ENCODE results near the gene NODAL. TPM values are rescaled to one million over a fixed set of nuclear protein-coding genes. Genes with fewer than 3 reads are reported as not detected.
"Not testable (repeated sequence)": the region's sequence is repeated elsewhere in the genome, so short reads cannot be mapped to it uniquely, and the experiment has no call there.

The NODAL gene
- total RNA-seq (2014; rRNA removed; shearing (Covaris generic)), result not detected in 2 replicates

GRCh38 chr10:70441161-70441894 lies at the start of gene NODAL:
Gene NODAL (minus strand): TSS chr10:70441681. CDS start chr10:70441667, 14 bp downstream.
- H3K4me3 ChIP-seq, result no peak within 1 kb of the TSS
- H3K27ac ChIP-seq, result no peak within 1 kb of the TSS
- DNase-seq, result no peak
- peaks cover 8% of the 10 kb centered on the region for H3K4me1 ChIP-seq
- no peaks in the 10 kb centered on the region for H3K9me3 ChIP-seq (replicated peaks)
- no peaks in the 10 kb centered on the region for H3K27me3 ChIP-seq
- H3K36me3 ChIP-seq, result no peaks in the 10 kb centered on the region

GRCh38 chr10:70490142-70490541 lies 48.7 kb upstream of the NODAL start:
- H3K27me3 ChIP-seq, result no peaks in the 10 kb centered on the region

GRCh38 chr10:70487824-70488223 lies 46.3 kb upstream of the NODAL start:
- no peak for DNase-seq
- Histone ChIP-seq H3K4me1 (no peaks in the 10 kb centered on the region), H3K4me3 (no peak overlapping the region), H3K9me3 (replicated peaks) (no peaks in the 10 kb centered on the region), H3K27me3 (no peaks in the 10 kb centered on the region), H3K27ac (no peak overlapping the region), H3K36me3 (no peaks in the 10 kb centered on the region)

More at GRCh38 chr10:70490142-70490541, 48.7 kb upstream of the NODAL start:
- DNase-seq, result no peak
- no peaks in the 10 kb centered on the region for H3K36me3 ChIP-seq
- H3K4me1 ChIP-seq, result no peaks in the 10 kb centered on the region
- H3K4me3 ChIP-seq, result no peak overlapping the region
- no peaks in the 10 kb centered on the region for H3K9me3 ChIP-seq (replicated peaks)
- no peak overlapping the region for H3K27ac ChIP-seq

GRCh38 chr10:70483872-70484271 lies 42.4 kb upstream of the NODAL start:
- H3K9me3 ChIP-seq (replicated peaks); H3K4me3 ChIP-seq; H3K36me3 ChIP-seq; DNase-seq; H3K27ac ChIP-seq; H3K4me1 ChIP-seq; H3K27me3 ChIP-seq: not testable (repeated sequence)

- Histone ChIP-seq H3K27me3 (no peaks in the 10 kb centered on the region), H3K4me1 (no peaks in the 10 kb centered on the region), H3K36me3 (no peaks in the 10 kb centered on the region), H3K27ac (no peak overlapping the region), H3K9me3 (replicated peaks) (no peaks in the 10 kb centered on the region), H3K4me3 (no peak overlapping the region)
- no peak for DNase-seq
These were observed 41.7 kb upstream of the NODAL start for GRCh38 chr10:70482982-70483760.

- H3K4me1 ChIP-seq, result peaks cover 5% of the 10 kb centered on the region; the same call in 1 of the 2 replicates
- H3K27ac ChIP-seq, result no peak overlapping the region
These were observed 40.5 kb upstream of the NODAL start for GRCh38 chr10:70481831-70482530.

GRCh38 chr10:70481105-70481504 lies 39.6 kb upstream of the NODAL start:
- Histone ChIP-seq H3K4me1 (peaks cover 5% of the 10 kb centered on the region; the same call in 1 of the 2 replicates), H3K9me3 (replicated peaks) (no peaks in the 10 kb centered on the region), H3K36me3 (no peaks in the 10 kb centered on the region), H3K4me3 (no peak overlapping the region), H3K27ac (no peak overlapping the region), H3K27me3 (no peaks in the 10 kb centered on the region)
- no peak for DNase-seq

More at GRCh38 chr10:70481831-70482530, 40.5 kb upstream of the NODAL start:
- Histone ChIP-seq H3K9me3 (replicated peaks) (no peaks in the 10 kb centered on the region), H3K4me3 (no peak overlapping the region), H3K36me3 (no peaks in the 10 kb centered on the region), H3K27me3 (no peaks in the 10 kb centered on the region)
- DNase-seq, result no peak

- no peaks in the 10 kb centered on the region for H3K9me3 ChIP-seq (replicated peaks)
- no peaks in the 10 kb centered on the region for H3K27me3 ChIP-seq
- no peak overlapping the region for H3K4me3 ChIP-seq
- no peak overlapping the region for H3K27ac ChIP-seq
- no peaks in the 10 kb centered on the region for H3K36me3 ChIP-seq
- DNase-seq, result no peak
- H3K4me1 ChIP-seq, result peaks cover 11% of the 10 kb centered on the region
These were observed 38.9 kb upstream of the NODAL start for GRCh38 chr10:70480239-70480861.

GRCh38 chr10:70479626-70480238 lies 38.3 kb upstream of the NODAL start:
- peaks cover 16% of the 10 kb centered on the region for H3K4me1 ChIP-seq

GRCh38 chr10:70479165-70479581 lies 37.7 kb upstream of the NODAL start:
- peak overlapping the region; percentile 65 for H3K4me3 ChIP-seq
- no peak overlapping the region for H3K27ac ChIP-seq
- peaks cover 20% of the 10 kb centered on the region for H3K4me1 ChIP-seq
- no peaks in the 10 kb centered on the region for H3K36me3 ChIP-seq
- peak; percentile 23 to 39 for DNase-seq
- H3K27me3 ChIP-seq, result no peaks in the 10 kb centered on the region
- H3K9me3 ChIP-seq (replicated peaks), result no peaks in the 10 kb centered on the region

More at GRCh38 chr10:70479626-70480238, 38.3 kb upstream of the NODAL start:
- no peaks in the 10 kb centered on the region for H3K36me3 ChIP-seq
- no peaks in the 10 kb centered on the region for H3K27me3 ChIP-seq
- H3K4me3 ChIP-seq, result peak overlapping the region; percentile 65; the same call in 1 of the 2 replicates
- no peak overlapping the region for H3K27ac ChIP-seq
- DNase-seq, result no peak
- H3K9me3 ChIP-seq (replicated peaks), result no peaks in the 10 kb centered on the region

- DNase-seq, result peak; percentile 66 to 67
- Histone ChIP-seq H3K9me3 (replicated peaks) (no peaks in the 10 kb centered on the region), H3K4me3 (peak within 1 kb of the TSS; percentile 65), H3K36me3 (no peaks in the 10 kb centered on the region), H3K27me3 (no peaks in the 10 kb centered on the region), H3K4me1 (peaks cover 20% of the 10 kb centered on the region), H3K27ac (peak within 1 kb of the TSS; percentile 47)
These were observed 37.0 kb upstream of the NODAL start, which contains the start of gene PALD1 for GRCh38 chr10:70478191-70479164. Gene PALD1 (plus strand): TSS chr10:70478767. CDS start chr10:70525952, 47,185 bp downstream.

- Histone ChIP-seq H3K36me3 (no peaks in the 10 kb centered on the region), H3K27me3 (no peaks in the 10 kb centered on the region), H3K4me3 (peak overlapping the region; percentile 65), H3K4me1 (peaks cover 20% of the 10 kb centered on the region), H3K9me3 (replicated peaks) (no peaks in the 10 kb centered on the region), H3K27ac (peak overlapping the region; percentile 47)
- peak; percentile 19 to 44 for DNase-seq
These were observed 36.2 kb upstream of the NODAL start for GRCh38 chr10:70477661-70478162.

All from SJCRH30 (cell line).